K562 (cell line): ENCODE data around the gene EPHA10. TPM values are rescaled to one million over a fixed set of nuclear protein-coding genes. Genes with fewer than 3 reads are reported as not detected.

Experiments used
- BCL6 ChIP-seq: fragments of 250-450 bp; sonication (Bioruptor Pico); IDR thresholded peaks from 2 replicates; pipeline ENCODE4 v1.4.0; 2020
- CBX2 ChIP-seq: fragments of 200-600 bp; sonication (generic); IDR thresholded peaks from one replicate; pipeline ENCODE4 v1.6.1; 2012; ENCODE audit warnings: mild to moderate bottlenecking, low read length, inconsistent platforms; ENCODE audit not compliant: insufficient read depth, poor library complexity, severe bottlenecking
- ELF1 ChIP-seq: fragments of 200-800 bp; sonication (Bioruptor generic); IDR thresholded peaks from 2 replicates; pipeline ENCODE4 v1.6.1; 2016; ENCODE audit warnings: missing genetic modification characterization, missing compliant biosample characterization
- FIP1L1 ChIP-seq: fragments of 200-400 bp; formaldehyde crosslinking; IDR thresholded peaks from 2 replicates; pipeline ENCODE4 v1.6.1; 2018; ENCODE audit warnings: mild to moderate bottlenecking, low read depth, low read length; ENCODE audit not compliant: poor library complexity, severe bottlenecking
- KLF10 ChIP-seq: fragments of 250-450 bp; sonication (Bioruptor Pico); IDR thresholded peaks from 2 replicates; pipeline ENCODE4 v1.6.1; 2021; ENCODE audit warnings: matching md5 sums
- PYGO2 ChIP-seq: fragments of 450-650 bp; IDR thresholded peaks from 2 replicates; pipeline ENCODE4 v1.6.1; 2016; ENCODE audit warnings: mild to moderate bottlenecking, missing genetic modification characterization, moderate library complexity, missing compliant biosample characterization
- polyA plus RNA-seq, 8 experiments: library from polyadenylated mRNA; depleted of rRNA in 4 of 8; stranded (reverse) in 5 of 8; unstranded in 3 of 8; fragments of >200 nt; fragmentation: Nextera tagmentation in 2 of 8; fragmentation: Illumina TruSeq in 1 of 8; extraction: Ambion mirVana in 2 of 8; extraction: Trizol in 1 of 8; gene quantifications; 2 replicates each; pipeline versions ENCODE4 v1.2.1 to v1.2.3, GENCODE V29; 2011 to 2014; ENCODE audit warnings: inconsistent platforms in 1 of 8, missing spikeins in 1 of 8
- total RNA-seq, 7 experiments: library from RNA; depleted of rRNA in 6 of 7; stranded (reverse); fragments of >200 nt in 6 of 7; fragmentation: Illumina TruSeq in 2 of 7; extraction: Trizol in 2 of 7; gene quantifications; 2 replicates each; pipeline versions ENCODE4 v1.2.1 to v1.2.3, GENCODE V29; 2011 to 2021; ENCODE audit warnings: low replicate concordance in 1 of 7
- TF ChIP-seq, protein P1 (sequence below): fragments of 250-450 bp; sonication (Bioruptor Pico); IDR thresholded peaks from 2 replicates; pipeline ENCODE4 v1.8.0; 2022; ENCODE audit warnings: moderate library complexity, mild to moderate bottlenecking, inconsistent platforms
- TF ChIP-seq, protein P2 (sequence below): fragments of 150-350 bp; IDR thresholded peaks from 2 replicates; pipeline ENCODE4 v1.6.1; 2014; ENCODE audit warnings: low read depth, mild to moderate bottlenecking, low read length, borderline replicate concordance
- TF ChIP-seq, protein P3 (sequence below): fragments of 250-450 bp; sonication (Bioruptor Pico); IDR thresholded peaks from 2 replicates; pipeline ENCODE4 v1.8.0; 2022; ENCODE audit warnings: moderate library complexity, mild to moderate bottlenecking, inconsistent platforms
- TF ChIP-seq, protein P4 (sequence below): fragments of 450-650 bp; IDR thresholded peaks from 2 replicates; pipeline ENCODE4 v1.7.0; 2016; ENCODE audit warnings: borderline replicate concordance
- TF ChIP-seq, protein P5 (sequence below): sonication (generic); formaldehyde crosslinking; IDR thresholded peaks from 2 replicates; pipeline ENCODE4 v1.8.1; 2023; ENCODE audit warnings: mild to moderate bottlenecking, missing genetic modification reagents
- TF ChIP-seq, protein P6 (sequence below): fragments of 450-650 bp; IDR thresholded peaks from 2 replicates; pipeline ENCODE4 v1.6.1; 2016; ENCODE audit warnings: missing biosample characterization, missing genetic modification characterization

The EPHA10 gene
- total and polyA plus RNA-seq, 9 of the 15 experiments (the other 6 are each of a cell fraction or from before 2014, with no cell fraction given): 0.03 TPM; not detected in 8

DNA sequence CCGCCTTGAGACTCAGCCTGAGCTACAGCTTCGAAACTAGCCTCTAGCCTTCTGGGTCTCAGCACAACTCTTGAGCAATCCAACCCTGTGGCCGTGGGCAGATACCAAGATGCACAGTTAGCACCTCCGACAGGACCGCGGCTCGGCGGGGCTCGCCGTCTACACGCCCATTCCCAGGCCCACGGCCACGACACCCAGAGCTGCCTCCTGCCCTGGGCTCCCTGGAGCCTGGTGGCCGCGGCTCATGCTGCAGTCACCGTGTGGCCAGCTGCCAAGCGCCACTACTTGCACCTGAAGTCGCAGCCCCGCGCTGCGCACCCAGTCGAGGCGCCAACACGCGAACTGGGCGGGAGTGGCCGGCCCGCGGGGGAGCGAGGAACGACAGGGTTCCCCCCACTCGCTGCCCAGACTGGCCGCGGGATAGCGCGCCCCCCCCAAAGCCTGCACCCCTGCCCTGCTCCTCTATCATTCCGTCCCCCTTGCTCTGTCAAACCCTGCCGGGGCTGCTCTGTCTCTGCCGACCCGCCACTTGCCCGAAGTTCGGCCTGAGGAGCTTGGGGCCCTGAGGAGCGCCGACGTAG lies 73.3 kb downstream of the EPHA10 start (continued):
- TF ChIP-seq, protein P1, sequence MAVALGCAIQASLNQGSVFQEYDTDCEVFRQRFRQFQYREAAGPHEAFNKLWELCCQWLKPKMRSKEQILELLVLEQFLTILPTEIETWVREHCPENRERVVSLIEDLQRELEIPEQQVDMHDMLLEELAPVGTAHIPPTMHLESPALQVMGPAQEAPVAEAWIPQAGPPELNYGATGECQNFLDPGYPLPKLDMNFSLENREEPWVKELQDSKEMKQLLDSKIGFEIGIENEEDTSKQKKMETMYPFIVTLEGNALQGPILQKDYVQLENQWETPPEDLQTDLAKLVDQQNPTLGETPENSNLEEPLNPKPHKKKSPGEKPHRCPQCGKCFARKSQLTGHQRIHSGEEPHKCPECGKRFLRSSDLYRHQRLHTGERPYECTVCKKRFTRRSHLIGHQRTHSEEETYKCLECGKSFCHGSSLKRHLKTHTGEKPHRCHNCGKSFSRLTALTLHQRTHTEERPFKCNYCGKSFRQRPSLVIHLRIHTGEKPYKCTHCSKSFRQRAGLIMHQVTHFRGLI: no peak
- TF ChIP-seq, protein P2, sequence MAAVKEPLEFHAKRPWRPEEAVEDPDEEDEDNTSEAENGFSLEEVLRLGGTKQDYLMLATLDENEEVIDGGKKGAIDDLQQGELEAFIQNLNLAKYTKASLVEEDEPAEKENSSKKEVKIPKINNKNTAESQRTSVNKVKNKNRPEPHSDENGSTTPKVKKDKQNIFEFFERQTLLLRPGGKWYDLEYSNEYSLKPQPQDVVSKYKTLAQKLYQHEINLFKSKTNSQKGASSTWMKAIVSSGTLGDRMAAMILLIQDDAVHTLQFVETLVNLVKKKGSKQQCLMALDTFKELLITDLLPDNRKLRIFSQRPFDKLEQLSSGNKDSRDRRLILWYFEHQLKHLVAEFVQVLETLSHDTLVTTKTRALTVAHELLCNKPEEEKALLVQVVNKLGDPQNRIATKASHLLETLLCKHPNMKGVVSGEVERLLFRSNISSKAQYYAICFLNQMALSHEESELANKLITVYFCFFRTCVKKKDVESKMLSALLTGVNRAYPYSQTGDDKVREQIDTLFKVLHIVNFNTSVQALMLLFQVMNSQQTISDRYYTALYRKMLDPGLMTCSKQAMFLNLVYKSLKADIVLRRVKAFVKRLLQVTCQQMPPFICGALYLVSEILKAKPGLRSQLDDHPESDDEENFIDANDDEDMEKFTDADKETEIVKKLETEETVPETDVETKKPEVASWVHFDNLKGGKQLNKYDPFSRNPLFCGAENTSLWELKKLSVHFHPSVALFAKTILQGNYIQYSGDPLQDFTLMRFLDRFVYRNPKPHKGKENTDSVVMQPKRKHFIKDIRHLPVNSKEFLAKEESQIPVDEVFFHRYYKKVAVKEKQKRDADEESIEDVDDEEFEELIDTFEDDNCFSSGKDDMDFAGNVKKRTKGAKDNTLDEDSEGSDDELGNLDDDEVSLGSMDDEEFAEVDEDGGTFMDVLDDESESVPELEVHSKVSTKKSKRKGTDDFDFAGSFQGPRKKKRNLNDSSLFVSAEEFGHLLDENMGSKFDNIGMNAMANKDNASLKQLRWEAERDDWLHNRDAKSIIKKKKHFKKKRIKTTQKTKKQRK: no peak
- TF ChIP-seq PYGO2 (tag) (no peak), KLF10 (CRISPR knock-in tag) (no peak), CBX2 (no peak), FIP1L1 (peak; percentile 45), BCL6 (CRISPR knock-in tag) (no peak), ELF1 (tag) (no peak)
- TF ChIP-seq, protein P3, sequence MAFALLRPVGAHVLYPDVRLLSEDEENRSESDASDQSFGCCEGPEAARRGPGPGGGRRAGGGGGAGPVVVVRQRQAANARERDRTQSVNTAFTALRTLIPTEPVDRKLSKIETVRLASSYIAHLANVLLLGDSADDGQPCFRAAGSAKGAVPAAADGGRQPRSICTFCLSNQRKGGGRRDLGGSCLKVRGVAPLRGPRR (CRISPR knock-in tag): no peak
- TF ChIP-seq, protein P4, sequence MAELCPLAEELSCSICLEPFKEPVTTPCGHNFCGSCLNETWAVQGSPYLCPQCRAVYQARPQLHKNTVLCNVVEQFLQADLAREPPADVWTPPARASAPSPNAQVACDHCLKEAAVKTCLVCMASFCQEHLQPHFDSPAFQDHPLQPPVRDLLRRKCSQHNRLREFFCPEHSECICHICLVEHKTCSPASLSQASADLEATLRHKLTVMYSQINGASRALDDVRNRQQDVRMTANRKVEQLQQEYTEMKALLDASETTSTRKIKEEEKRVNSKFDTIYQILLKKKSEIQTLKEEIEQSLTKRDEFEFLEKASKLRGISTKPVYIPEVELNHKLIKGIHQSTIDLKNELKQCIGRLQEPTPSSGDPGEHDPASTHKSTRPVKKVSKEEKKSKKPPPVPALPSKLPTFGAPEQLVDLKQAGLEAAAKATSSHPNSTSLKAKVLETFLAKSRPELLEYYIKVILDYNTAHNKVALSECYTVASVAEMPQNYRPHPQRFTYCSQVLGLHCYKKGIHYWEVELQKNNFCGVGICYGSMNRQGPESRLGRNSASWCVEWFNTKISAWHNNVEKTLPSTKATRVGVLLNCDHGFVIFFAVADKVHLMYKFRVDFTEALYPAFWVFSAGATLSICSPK: no peak
- TF ChIP-seq, protein P5, sequence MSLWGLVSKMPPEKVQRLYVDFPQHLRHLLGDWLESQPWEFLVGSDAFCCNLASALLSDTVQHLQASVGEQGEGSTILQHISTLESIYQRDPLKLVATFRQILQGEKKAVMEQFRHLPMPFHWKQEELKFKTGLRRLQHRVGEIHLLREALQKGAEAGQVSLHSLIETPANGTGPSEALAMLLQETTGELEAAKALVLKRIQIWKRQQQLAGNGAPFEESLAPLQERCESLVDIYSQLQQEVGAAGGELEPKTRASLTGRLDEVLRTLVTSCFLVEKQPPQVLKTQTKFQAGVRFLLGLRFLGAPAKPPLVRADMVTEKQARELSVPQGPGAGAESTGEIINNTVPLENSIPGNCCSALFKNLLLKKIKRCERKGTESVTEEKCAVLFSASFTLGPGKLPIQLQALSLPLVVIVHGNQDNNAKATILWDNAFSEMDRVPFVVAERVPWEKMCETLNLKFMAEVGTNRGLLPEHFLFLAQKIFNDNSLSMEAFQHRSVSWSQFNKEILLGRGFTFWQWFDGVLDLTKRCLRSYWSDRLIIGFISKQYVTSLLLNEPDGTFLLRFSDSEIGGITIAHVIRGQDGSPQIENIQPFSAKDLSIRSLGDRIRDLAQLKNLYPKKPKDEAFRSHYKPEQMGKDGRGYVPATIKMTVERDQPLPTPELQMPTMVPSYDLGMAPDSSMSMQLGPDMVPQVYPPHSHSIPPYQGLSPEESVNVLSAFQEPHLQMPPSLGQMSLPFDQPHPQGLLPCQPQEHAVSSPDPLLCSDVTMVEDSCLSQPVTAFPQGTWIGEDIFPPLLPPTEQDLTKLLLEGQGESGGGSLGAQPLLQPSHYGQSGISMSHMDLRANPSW (CRISPR knock-in tag): peak; percentile 67
- TF ChIP-seq, protein P6, sequence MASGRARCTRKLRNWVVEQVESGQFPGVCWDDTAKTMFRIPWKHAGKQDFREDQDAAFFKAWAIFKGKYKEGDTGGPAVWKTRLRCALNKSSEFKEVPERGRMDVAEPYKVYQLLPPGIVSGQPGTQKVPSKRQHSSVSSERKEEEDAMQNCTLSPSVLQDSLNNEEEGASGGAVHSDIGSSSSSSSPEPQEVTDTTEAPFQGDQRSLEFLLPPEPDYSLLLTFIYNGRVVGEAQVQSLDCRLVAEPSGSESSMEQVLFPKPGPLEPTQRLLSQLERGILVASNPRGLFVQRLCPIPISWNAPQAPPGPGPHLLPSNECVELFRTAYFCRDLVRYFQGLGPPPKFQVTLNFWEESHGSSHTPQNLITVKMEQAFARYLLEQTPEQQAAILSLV (tag): no peak
